ENCODE data around the gene PALLD. TPM values are rescaled to one million over a fixed set of nuclear protein-coding genes. Genes with fewer than 3 reads are reported as not detected.

The PALLD gene
- polyA plus RNA-seq, 1 donor from 2014 or later = 20.5 TPM

GRCh38 chr4:168605411-168605810, 108.6 kb downstream of the PALLD start:
- Histone ChIP-seq H3K4me2 (ENCODE audit: low read length) (no peak overlapping the region), H2AFZ (ENCODE audit: low read depth, low read length) (no peak overlapping the region), H4K20me1 (ENCODE audit: insufficient read depth) (no peaks in the 10 kb centered on the region), H3K9ac (ENCODE audit: low read length) (no peak overlapping the region), H3K79me2 (replicated peaks; ENCODE audit: insufficient read depth, low read length) (no peaks in the 10 kb centered on the region), H3K9me2 (ENCODE audit: insufficient read depth, low read length) (no peaks in the 10 kb centered on the region), H3K9me3 (ENCODE audit: low read length) (no peaks in the 10 kb centered on the region), H3F3A (ENCODE audit: insufficient read depth, low read length, poor library complexity, severe bottlenecking) (no peaks in the 10 kb centered on the region), H3K36me3 (ENCODE audit: insufficient read depth, low read length) (no peaks in the 10 kb centered on the region), H3K27me3 (ENCODE audit: insufficient read depth, low read depth, low read length) (no peaks in the 10 kb centered on the region), H3K4me3 (ENCODE audit: low read length) (no peak overlapping the region), H3K27ac (ENCODE audit: low read length) (no peak overlapping the region)
- TF ChIP-seq RAD21 (conservative IDR thresholded peaks at IDR 0.05) = no peak
- TF ChIP-seq REST (IDR thresholded peaks at IDR 0.05; ENCODE audit: borderline replicate concordance) = no peak
- no peak for TF ChIP-seq EZH2 (IDR thresholded peaks at IDR 0.05; ENCODE audit: borderline replicate concordance, insufficient read depth, low read length, poor library complexity, severe bottlenecking)
- no peak for TF ChIP-seq SMC3 (conservative IDR thresholded peaks at IDR 0.05; ENCODE audit: poor library complexity)
- no peak for TF ChIP-seq EP300 (conservative IDR thresholded peaks at IDR 0.05; ENCODE audit: poor library complexity, severe bottlenecking)
- TF ChIP-seq MXI1 (conservative IDR thresholded peaks at IDR 0.05; ENCODE audit: poor library complexity, severe bottlenecking) = no peak
- no peak for TF ChIP-seq TAF1 (IDR thresholded peaks at IDR 0.05; ENCODE audit: low read depth)
- TF ChIP-seq CTCF (IDR thresholded peaks at IDR 0.05; ENCODE audit: poor library complexity, severe bottlenecking) = no peak
- no peak for TF ChIP-seq POLR2AphosphoS5 (IDR thresholded peaks at IDR 0.05)

- H3F3A ChIP-seq (ENCODE audit: insufficient read depth, low read length, poor library complexity, severe bottlenecking) = no peaks in the 10 kb centered on the region
- no peaks in the 10 kb centered on the region for H3K9me3 ChIP-seq (ENCODE audit: low read length)
- no peaks in the 10 kb centered on the region for H3K36me3 ChIP-seq (ENCODE audit: insufficient read depth, low read length)
- TF ChIP-seq CTCF (IDR thresholded peaks at IDR 0.05; ENCODE audit: poor library complexity, severe bottlenecking) (no peak), SMC3 (conservative IDR thresholded peaks at IDR 0.05; ENCODE audit: poor library complexity) (no peak), POLR2AphosphoS5 (IDR thresholded peaks at IDR 0.05) (no peak), EZH2 (IDR thresholded peaks at IDR 0.05; ENCODE audit: borderline replicate concordance, insufficient read depth, low read length, poor library complexity, severe bottlenecking) (no peak), REST (IDR thresholded peaks at IDR 0.05; ENCODE audit: borderline replicate concordance) (no peak), TAF1 (IDR thresholded peaks at IDR 0.05; ENCODE audit: low read depth) (no peak), EP300 (conservative IDR thresholded peaks at IDR 0.05; ENCODE audit: poor library complexity, severe bottlenecking) (no peak), RAD21 (conservative IDR thresholded peaks at IDR 0.05) (no peak), MXI1 (conservative IDR thresholded peaks at IDR 0.05; ENCODE audit: poor library complexity, severe bottlenecking) (no peak)
- no peak overlapping the region for H3K27ac ChIP-seq (ENCODE audit: low read length)
- no peaks in the 10 kb centered on the region for H4K20me1 ChIP-seq (ENCODE audit: insufficient read depth)
- H3K9ac ChIP-seq (ENCODE audit: low read length) = no peak overlapping the region
- H3K4me2 ChIP-seq (ENCODE audit: low read length) = no peak overlapping the region
- no peaks in the 10 kb centered on the region for H3K9me2 ChIP-seq (ENCODE audit: insufficient read depth, low read length)
- no peak overlapping the region for H3K4me3 ChIP-seq (ENCODE audit: low read length)
- no peaks in the 10 kb centered on the region for H3K79me2 ChIP-seq (replicated peaks; ENCODE audit: insufficient read depth, low read length)
- H2AFZ ChIP-seq (ENCODE audit: low read depth, low read length) = no peak overlapping the region
- H3K27me3 ChIP-seq (ENCODE audit: insufficient read depth, low read depth, low read length) = no peaks in the 10 kb centered on the region
Measured at GRCh38 chr4:168607215-168607614, 110.4 kb downstream of the PALLD start.
